HCT116 (cell line): Measurements from ENCODE around the gene FNDC7. TPM values are rescaled to one million over a fixed set of nuclear protein-coding genes. Genes with fewer than 3 reads are reported as not detected.

Experiments used
- ATAC-seq: fragments of 200-7000 bp; cut with Tn5 transposase; 2 replicates; pipeline ENCODE4 v1.9.1; 2020; ENCODE audit warnings: mild to moderate bottlenecking, moderate library complexity
- BruUV-seq: library from RNA; stranded (reverse); fragments of 400-500 nt; replicated peaks from 2 replicates; lab custom pipeline; 2021; lab: Mats Ljungman, UMichigan
- CTCF ChIA-PET: fragments of 300-600 bp; sonication (Branson Sonifier 250); formaldehyde crosslinking; loops from one replicate; lab custom pipeline; 2021; ENCODE audit warnings: antibody characterized with exemption; lab: Charles Lee
- POLR2A ChIA-PET: fragments of 300-600, 350-600 bp; sonication (Branson Sonifier 250); formaldehyde crosslinking; loops from one replicate; lab custom pipeline; 2021; ENCODE audit warnings: antibody characterized with exemption; lab: Charles Lee
- RAD21 ChIA-PET, 2 experiments: fragments of 300-600 bp; sonication (Branson Sonifier 250); formaldehyde crosslinking; loops; one replicate each; lab custom pipeline; 2023; ENCODE audit warnings: low total read pairs in 2 of 2; ENCODE audit not compliant: uncharacterized antibody in 2 of 2, unreplicated experiment in 2 of 2, low non-redundant PET in 1 of 2; lab: Charles Lee
- DNase-seq: peaks from one replicate; pipeline ENCODE4 v3.0.0-alpha.2; 2010; ENCODE audit warnings: low read depth, low spot score
- H2AFZ ChIP-seq: fragments of 200-600 bp; shearing (Covaris generic), sonication (generic); 2 replicates; pipeline ENCODE4 v1.6.1; 2017; ENCODE audit warnings: low read depth, mixed run types, mixed read lengths, antibody characterized with exemption, low read length; ENCODE audit not compliant: poor library complexity, severe bottlenecking
- H3K27ac ChIP-seq: 2 replicates; pipeline ENCODE4 v1.5.1; 2012; ENCODE audit warnings: low read depth, low read length
- H3K27me3 ChIP-seq: fragments of 200-600 bp; sonication (generic); 2 replicates; pipeline ENCODE4 v1.6.1; 2016; ENCODE audit warnings: mixed run types, low read length, mixed read lengths; ENCODE audit not compliant: insufficient read depth
- H3K36me3 ChIP-seq, 2 experiments: fragments of 200-500 bp in 1 of 2; fragments of 200-600 bp in 1 of 2; sonication (Bioruptor generic) in 1 of 2; sonication (generic) in 1 of 2; 2 replicates each; pipeline versions ENCODE4 v1.5.1 to v1.6.1; 2014 to 2016; ENCODE audit warnings: low read length in 2 of 2, inconsistent platforms in 1 of 2, mixed read lengths in 1 of 2, mixed run types in 1 of 2; ENCODE audit not compliant: insufficient read depth in 2 of 2, control insufficient read depth in 1 of 2
- H3K4me1 ChIP-seq, 2 experiments: fragments of 200-600 bp in 1 of 2; sonication (generic) in 1 of 2; 2 replicates each; pipeline versions ENCODE4 v1.5.1 to v1.6.1; 2012 to 2017; ENCODE audit warnings: low read length in 2 of 2, inconsistent platforms in 1 of 2, mild to moderate bottlenecking in 1 of 2, mixed read lengths in 1 of 2, mixed run types in 1 of 2, moderate library complexity in 1 of 2; ENCODE audit not compliant: insufficient read depth in 2 of 2, control insufficient read depth in 1 of 2
- H3K4me2 ChIP-seq: fragments of 200-600 bp; sonication (generic); 2 replicates; pipeline ENCODE4 v1.6.1; 2017; ENCODE audit warnings: mixed run types, low read length, mixed read lengths
- H3K4me3 ChIP-seq, 2 experiments: fragments of 200-600 bp in 1 of 2; sonication (generic) in 1 of 2; replicated peaks in 1 of 2; 2 replicates each; pipeline ENCODE4 v1.5.1; 2011 to 2016; ENCODE audit warnings: low read length in 2 of 2, control low read depth in 1 of 2, low read depth in 1 of 2, mild to moderate bottlenecking in 1 of 2, mixed read lengths in 1 of 2, mixed run types in 1 of 2
- H3K79me2 ChIP-seq: fragments of 200-600 bp; sonication (generic); 2 replicates; pipeline ENCODE4 v1.6.1; 2017; ENCODE audit warnings: mild to moderate bottlenecking, mixed run types, low read length, moderate library complexity, mixed read lengths; ENCODE audit not compliant: insufficient read depth
- H3K9ac ChIP-seq: fragments of 200-600 bp; sonication (generic); 2 replicates; pipeline ENCODE4 v1.6.1; 2016; ENCODE audit warnings: low read length, mixed read lengths
- H3K9me2 ChIP-seq: fragments of 200-600 bp; sonication (generic), shearing (Covaris generic); 2 replicates; pipeline ENCODE4 v1.6.1; 2017; ENCODE audit warnings: mixed run types, mild to moderate bottlenecking, moderate library complexity; ENCODE audit not compliant: insufficient read depth
- H3K9me3 ChIP-seq, 2 experiments: fragments of 200-500 bp in 1 of 2; fragments of 200-600 bp in 1 of 2; sonication (Bioruptor generic) in 1 of 2; sonication (generic) in 1 of 2; 2 replicates each; pipeline ENCODE4 v1.6.1; 2014 to 2017; ENCODE audit warnings: low read length in 2 of 2, mixed read lengths in 2 of 2, inconsistent platforms in 1 of 2, low read depth in 1 of 2, mild to moderate bottlenecking in 1 of 2, mixed run types in 1 of 2, moderate library complexity in 1 of 2; ENCODE audit not compliant: control insufficient read depth in 1 of 2, insufficient read depth in 1 of 2
- H4K20me1 ChIP-seq: fragments of 200-600 bp; sonication (generic), shearing (Covaris generic); 2 replicates; pipeline ENCODE4 v1.6.1; 2017; ENCODE audit warnings: mixed run types, mild to moderate bottlenecking, moderate library complexity; ENCODE audit not compliant: insufficient read depth
- ATF3 ChIP-seq: IDR thresholded peaks from 2 replicates; pipeline ENCODE4 v1.6.1; 2012
- CBX3 ChIP-seq: IDR thresholded peaks from 2 replicates; pipeline ENCODE4 v1.6.1; 2012; ENCODE audit warnings: low read depth
- CEBPB ChIP-seq: IDR thresholded peaks from 2 replicates; pipeline ENCODE4 v1.6.1; 2012; ENCODE audit warnings: low read depth
- CTCF ChIP-seq, 3 experiments: fragments of 200-600 bp in 1 of 3; sonication (generic) in 1 of 3; IDR thresholded peaks in 2 of 3; conservative IDR thresholded peaks in 1 of 3; 2 replicates each; pipeline ENCODE4 v1.5.1; 2012 to 2017; ENCODE audit warnings: low read depth in 2 of 3, low read length in 2 of 3, antibody characterized with exemption in 1 of 3, borderline replicate concordance in 1 of 3, control low read depth in 1 of 3, mild to moderate bottlenecking in 1 of 3, mixed read lengths in 1 of 3, mixed run types in 1 of 3, moderate library complexity in 1 of 3; ENCODE audit not compliant: insufficient read depth in 1 of 3
- ELF1 ChIP-seq: IDR thresholded peaks from 2 replicates; pipeline ENCODE4 v1.6.1; 2012; ENCODE audit warnings: low read depth, borderline replicate concordance
- FOSL1 ChIP-seq: IDR thresholded peaks from 2 replicates; pipeline ENCODE4 v1.6.1; 2012; ENCODE audit warnings: low read depth
- POLR2A ChIP-seq: IDR thresholded peaks from 2 replicates; pipeline ENCODE4 v1.7.0; 2011; ENCODE audit warnings: borderline replicate concordance; ENCODE audit not compliant: insufficient read depth, insufficient read length; ENCODE audit errors: extremely low read depth
- POLR2AphosphoS5 ChIP-seq: IDR thresholded peaks from 2 replicates; pipeline ENCODE4 v1.6.1; 2011; ENCODE audit warnings: mild to moderate bottlenecking, low read depth, low read length, moderate library complexity
- RAD21 ChIP-seq: IDR thresholded peaks from 2 replicates; pipeline ENCODE4 v1.6.1; 2012; ENCODE audit warnings: low read depth, mild to moderate bottlenecking
- SIN3A ChIP-seq: IDR thresholded peaks from 2 replicates; pipeline ENCODE4 v1.6.1; 2012; ENCODE audit warnings: low read depth
- SP1 ChIP-seq: IDR thresholded peaks from 2 replicates; pipeline ENCODE4 v1.6.1; 2012; ENCODE audit warnings: low read depth
- SRF ChIP-seq: IDR thresholded peaks from 2 replicates; pipeline ENCODE4 v1.6.1; 2012; ENCODE audit warnings: low read depth
- TCF7L2 ChIP-seq: IDR thresholded peaks from 2 replicates; pipeline ENCODE4 v1.7.0; 2011; ENCODE audit warnings: borderline replicate concordance, inconsistent platforms; ENCODE audit not compliant: insufficient read depth, insufficient read length; ENCODE audit errors: extremely low read depth
- YY1 ChIP-seq: IDR thresholded peaks from 2 replicates; pipeline ENCODE4 v1.6.1; 2011; ENCODE audit warnings: low read length, low read depth, moderate library complexity, mild to moderate bottlenecking; ENCODE audit not compliant: insufficient replicate concordance; ENCODE audit errors: extremely low read depth
- ZBTB33 ChIP-seq: IDR thresholded peaks from 2 replicates; pipeline ENCODE4 v1.6.1; 2011; ENCODE audit warnings: mild to moderate bottlenecking, low read length, moderate library complexity; ENCODE audit not compliant: insufficient replicate concordance; ENCODE audit errors: extremely low read depth
- ZFX ChIP-seq: fragments of 450-650 bp; IDR thresholded peaks from 2 replicates; pipeline ENCODE4 v1.6.1; 2017
- ZNF274 ChIP-seq: fragments of 200-500 bp; sonication (Bioruptor generic); IDR thresholded peaks from 2 replicates; pipeline ENCODE4 v1.6.1; 2014; ENCODE audit warnings: mild to moderate bottlenecking, low read depth, low read length, inconsistent platforms
- intact Hi-C: fragments of 100-400 bp; cut with micrococcal nuclease; formaldehyde crosslinking; loops from 2 replicates; pipeline ENCODE4 v1.10.0; 2022
- total RNA-seq: library from RNA; stranded (reverse); gene quantifications from one replicate; pipeline ENCODE4 v1.2.1, GENCODE V29; 2021; ENCODE audit not compliant: unreplicated experiment

FNDC7 gene
- total RNA-seq, 1 experiment from 2014 or later: 0.10 TPM

GRCh38 chr1:108785264-108785663 is 72.6 kb downstream of the FNDC7 start:
- H3K27ac ChIP-seq: no peak overlapping the region
- H4K20me1 ChIP-seq: no peaks in the 10 kb centered on the region
- H3K4me2 ChIP-seq: no peak overlapping the region
- no peak overlapping the region for H3K4me3 ChIP-seq
- no peak for TF ChIP-seq YY1
- TF ChIP-seq SRF: no peak
- no peak for TF ChIP-seq ZNF274
- no peak for TF ChIP-seq CEBPB
- no peak for TF ChIP-seq ZFX
- no peak for TF ChIP-seq SP1
- TF ChIP-seq CBX3: no peak
- TF ChIP-seq TCF7L2: no peak
- no peak for TF ChIP-seq POLR2A
- no peaks in the 10 kb centered on the region for H3K79me2 ChIP-seq
- CTCF ChIA-PET: no interaction called here
- H3K4me1 ChIP-seq: no peaks in the 10 kb centered on the region
- H3K9ac ChIP-seq: no peak overlapping the region
- no peaks in the 10 kb centered on the region for H3K27me3 ChIP-seq
- POLR2A ChIA-PET: no interaction called here
- ATAC-seq (no peak), DNase-seq (no peak)
- peaks cover 9 to 12% of the 10 kb centered on the region in 2 experiments; a peak in 2 of 4 replicates for H3K9me3 ChIP-seq
- H3K9me2 ChIP-seq: no peaks in the 10 kb centered on the region
- RAD21 ChIA-PET: no interaction called here
- H2AFZ ChIP-seq: no peak overlapping the region
- no TSS peak for BruUV-seq
- intact Hi-C loops: no loop called here
- H3K36me3 ChIP-seq: peaks cover 2 to 31% of the 10 kb centered on the region in 2 experiments

GRCh38 chr1:108785880-108786279 is 73.2 kb downstream of the FNDC7 start:
- ChIA-PET POLR2A (no interaction called here), CTCF (no interaction called here), RAD21 (no interaction called here)
- TF ChIP-seq SP1 (no peak), CEBPB (no peak), ATF3 (no peak), ZBTB33 (no peak), RAD21 (no peak), ELF1 (no peak), CTCF (IDR thresholded peaks at IDR 0.05 in 2 of 3, conservative IDR thresholded peaks at IDR 0.05 in 1 of 3; ENCODE audit: borderline replicate concordance in 1 of 3, insufficient read depth in 1 of 3, low read depth in 2 of 3, low read length in 2 of 3) (no peak), SIN3A (no peak), TCF7L2 (no peak), FOSL1 (no peak), POLR2AphosphoS5 (no peak), CBX3 (no peak)
- H3K9me3 ChIP-seq: peaks cover 9 to 12% of the 10 kb centered on the region in 2 experiments; a peak in 2 of 4 replicates
- no peaks in the 10 kb centered on the region for H3K79me2 ChIP-seq
- H2AFZ ChIP-seq: no peak overlapping the region
- no peak overlapping the region for H3K9ac ChIP-seq
- no peak overlapping the region for H3K27ac ChIP-seq
- H3K4me2 ChIP-seq: no peak overlapping the region
- BruUV-seq: no TSS peak
- no peak for DNase-seq
- H3K27me3 ChIP-seq: no peaks in the 10 kb centered on the region
- H3K4me3 ChIP-seq: no peak overlapping the region
- no peaks in the 10 kb centered on the region for H3K9me2 ChIP-seq
- H3K4me1 ChIP-seq: no peaks in the 10 kb centered on the region
- peaks cover 2 to 31% of the 10 kb centered on the region in 2 experiments for H3K36me3 ChIP-seq
- no peaks in the 10 kb centered on the region for H4K20me1 ChIP-seq
- ATAC-seq: no peak
- intact Hi-C loops: no loop called here
